Ishikawa (cell line): ENCODE data around the gene SDF2L1.

Source experiments
- CEBPB ChIP-seq: IDR thresholded peaks from 2 replicates; pipeline ENCODE4 v1.6.1; 2012
- CREB1 ChIP-seq: IDR thresholded peaks from 2 replicates; pipeline ENCODE4 v1.6.1; 2012; ENCODE audit warnings: low read depth
- EGR1 ChIP-seq: IDR thresholded peaks from 2 replicates; pipeline ENCODE4 v1.6.1; 2012
- EP300 ChIP-seq: IDR thresholded peaks from 2 replicates; pipeline ENCODE4 v1.6.1; 2012; ENCODE audit warnings: borderline replicate concordance
- FOXM1 ChIP-seq: IDR thresholded peaks from 2 replicates; pipeline ENCODE4 v1.6.1; 2012; ENCODE audit warnings: low read depth, borderline replicate concordance
- MAX ChIP-seq: IDR thresholded peaks from 2 replicates; pipeline ENCODE4 v1.6.1; 2012
- NFIC ChIP-seq: IDR thresholded peaks from 2 replicates; pipeline ENCODE4 v1.6.1; 2012
- RAD21 ChIP-seq: IDR thresholded peaks from 2 replicates; pipeline ENCODE4 v1.6.1; 2012; ENCODE audit warnings: low read depth
- REST ChIP-seq: IDR thresholded peaks from 2 replicates; pipeline ENCODE4 v1.6.1; 2012; ENCODE audit warnings: low read depth, mild to moderate bottlenecking
- TAF1 ChIP-seq: IDR thresholded peaks from 2 replicates; pipeline ENCODE4 v1.6.1; 2012; ENCODE audit warnings: low read depth, mild to moderate bottlenecking
- TCF12 ChIP-seq: IDR thresholded peaks from 2 replicates; pipeline ENCODE4 v1.6.1; 2012; ENCODE audit warnings: low read depth
- TEAD4 ChIP-seq: IDR thresholded peaks from 2 replicates; pipeline ENCODE4 v1.6.1; 2012
- USF1 ChIP-seq: IDR thresholded peaks from 2 replicates; pipeline ENCODE4 v1.6.1; 2012
- YY1 ChIP-seq: IDR thresholded peaks from 2 replicates; pipeline ENCODE4 v1.6.1; 2012; ENCODE audit warnings: low read depth
- ZBTB7A ChIP-seq: IDR thresholded peaks from 2 replicates; pipeline ENCODE4 v1.6.1; 2012; ENCODE audit warnings: low read depth

Gene SDF2L1

GRCh38 chr22:21663738-21664137 lies 21.6 kb downstream of the SDF2L1 start:
- TF ChIP-seq NFIC, result no peak
- no peak for TF ChIP-seq TEAD4
- no peak for TF ChIP-seq TCF12
- no peak for TF ChIP-seq TAF1
- no peak for TF ChIP-seq YY1
- TF ChIP-seq EP300, result no peak
- no peak for TF ChIP-seq CEBPB
- no peak for TF ChIP-seq FOXM1
- no peak for TF ChIP-seq ZBTB7A
- TF ChIP-seq USF1, result no peak
- no peak for TF ChIP-seq EGR1
- no peak for TF ChIP-seq MAX

GRCh38 chr22:21665047-21665851 lies 23.1 kb downstream of the SDF2L1 start:
- TF ChIP-seq MAX (no peak), RAD21 (no peak)

GRCh38 chr22:21666786-21667185 lies 24.7 kb downstream of the SDF2L1 start:
- TF ChIP-seq CREB1 (no peak), MAX (no peak), RAD21 (no peak), TEAD4 (no peak), YY1 (no peak), REST (no peak), ZBTB7A (no peak), NFIC (no peak), FOXM1 (no peak), EP300 (no peak), TCF12 (no peak), TAF1 (no peak), CEBPB (no peak)

DNA sequence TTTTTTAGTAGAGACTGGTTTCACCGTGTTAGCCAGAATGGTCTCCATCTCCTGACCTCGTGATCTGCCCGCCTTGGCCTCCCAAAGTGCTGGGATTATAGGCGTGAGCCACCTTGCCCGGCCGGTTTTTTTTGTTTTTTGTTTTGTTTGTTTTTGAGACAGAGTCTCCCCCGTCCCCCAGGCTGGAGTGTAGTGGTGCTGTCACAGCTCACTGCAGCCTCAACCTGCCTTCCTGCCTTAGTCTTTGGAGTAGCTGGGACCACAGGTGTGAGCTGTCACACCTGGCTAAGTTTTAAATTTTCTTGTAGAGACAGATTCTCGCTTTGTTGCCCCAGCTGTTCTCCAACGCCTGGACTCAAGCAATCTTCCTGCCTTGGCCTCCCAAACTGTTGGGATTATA lies 26.9 kb downstream of the SDF2L1 start:
- no peak for TF ChIP-seq MAX
- TF ChIP-seq TEAD4, result no peak
- TF ChIP-seq ZBTB7A, result no peak
- no peak for TF ChIP-seq EP300
- TF ChIP-seq EGR1, result no peak
- TF ChIP-seq CREB1, result no peak
- TF ChIP-seq YY1, result no peak
- no peak for TF ChIP-seq FOXM1
- no peak for TF ChIP-seq TCF12
- no peak for TF ChIP-seq USF1
- TF ChIP-seq CEBPB, result no peak
- TF ChIP-seq NFIC, result no peak
- no peak for TF ChIP-seq TAF1
- no peak for TF ChIP-seq RAD21

GRCh38 chr22:21672107-21672629 lies 30.1 kb downstream of the SDF2L1 start:
- TF ChIP-seq TEAD4 (no peak), TAF1 (no peak)

GRCh38 chr22:21673534-21674321 lies 31.6 kb downstream of the SDF2L1 start:
- TF ChIP-seq TAF1 (no peak), TCF12 (no peak), EGR1 (no peak), YY1 (no peak)

DNA sequence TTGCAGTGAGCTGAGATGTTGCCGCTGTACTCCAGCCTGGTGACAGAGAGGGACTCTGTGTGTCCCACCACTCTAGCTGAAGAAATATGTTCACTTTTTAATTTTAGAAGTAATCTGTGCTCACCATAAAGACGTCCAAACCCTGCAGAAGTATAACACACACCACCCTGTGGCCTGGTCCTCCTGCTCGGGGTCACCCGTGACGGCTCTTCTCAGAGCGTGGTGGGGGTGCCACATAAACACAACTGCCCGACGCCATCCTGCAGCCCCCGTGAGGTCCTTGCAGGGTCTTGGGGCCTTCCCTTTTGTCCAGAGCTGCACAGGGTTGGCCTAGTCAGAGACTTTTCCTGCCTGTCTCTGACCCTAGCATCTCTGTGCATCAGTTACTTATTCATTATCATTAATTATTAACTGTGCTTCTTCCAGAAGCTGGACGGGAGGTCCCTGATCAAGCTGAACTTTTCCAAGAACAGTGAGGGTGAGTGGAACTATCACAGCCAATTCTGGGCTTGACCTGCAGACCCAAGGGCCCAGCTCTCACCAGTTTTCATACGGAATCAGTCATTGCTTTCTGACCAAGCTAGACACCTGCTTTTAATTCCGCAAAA lies 32.6 kb downstream of the SDF2L1 start:
- no peak for TF ChIP-seq EP300
- TF ChIP-seq USF1, result no peak
- TF ChIP-seq EGR1, result no peak
- TF ChIP-seq YY1, result no peak
- no peak for TF ChIP-seq RAD21
- TF ChIP-seq CREB1, result no peak
- no peak for TF ChIP-seq CEBPB
- no peak for TF ChIP-seq MAX
- TF ChIP-seq TAF1, result no peak
- no peak for TF ChIP-seq REST
- TF ChIP-seq NFIC, result no peak
- no peak for TF ChIP-seq ZBTB7A
